GM12891 (cell line): ENCODE measurements around the gene DPEP3.

Experiments used
- POLR2A ChIP-seq: IDR thresholded peaks from 2 replicates; pipeline ENCODE4 v1.6.1; 2011; ENCODE audit warnings: low read depth, low read length, control low read depth
- POLR2AphosphoS5 ChIP-seq: IDR thresholded peaks from 2 replicates; pipeline ENCODE4 v1.6.1; 2011; ENCODE audit warnings: low read depth, low read length, control low read depth

GRCh38 chr16:68022278-68022727 is 42.0 kb upstream of the DPEP3 start:
- TF ChIP-seq POLR2A = no peak
- TF ChIP-seq POLR2AphosphoS5 = no peak
